22Rv1 (cell line): ENCODE measurements around the gene PTPRM.

ENCODE experiments used
- CTCF ChIP-seq: fragments of 450-650 bp; IDR thresholded peaks from 2 replicates; pipeline ENCODE4 v1.5.1; 2017; ENCODE audit warnings: mild to moderate bottlenecking
- ZFX ChIP-seq: fragments of 450-650 bp; IDR thresholded peaks from 2 replicates; pipeline ENCODE4 v1.6.1; 2017; ENCODE audit warnings: antibody characterized with exemption, borderline replicate concordance

DNA sequence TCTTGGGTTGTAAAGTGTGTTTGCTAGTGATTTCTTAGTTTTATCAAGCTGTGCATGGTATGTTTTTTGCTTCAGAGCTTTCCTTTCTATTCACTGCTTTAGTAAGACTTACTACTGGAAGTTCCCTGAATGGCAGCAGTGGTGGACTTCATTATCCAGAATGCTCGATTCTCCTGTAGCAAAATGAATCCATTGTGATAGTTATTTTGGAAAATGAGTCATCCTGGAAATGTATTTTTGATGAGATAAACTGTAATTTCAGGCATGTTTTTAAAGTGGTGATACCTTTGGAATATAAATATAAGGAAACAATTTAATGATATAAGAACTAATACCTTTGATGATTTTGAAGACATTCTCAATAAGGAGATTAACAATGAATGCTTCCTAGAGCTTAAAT lies 387.1 kb downstream of the PTPRM start:
- TF ChIP-seq CTCF (no peak), ZFX (no peak)
